Smooth muscle cell (in vitro differentiated cells): Measurements from ENCODE around the gene NCOA1. TPM values are rescaled to one million over a fixed set of nuclear protein-coding genes. Genes with fewer than 3 reads are reported as not detected.

Source experiments
- DNase-seq: peaks from one replicate; lab custom pipeline; 2025; ENCODE audit not compliant: unreplicated experiment; lab: John Stamatoyannopoulos, UW
- H2AFZ ChIP-seq: fragments of 200-600 bp; sonication (generic); 2 replicates; pipeline ENCODE4 v1.6.0; 2016; ENCODE audit warnings: antibody characterized with exemption, low read depth, mild to moderate bottlenecking
- H3F3A ChIP-seq: fragments of 200-600 bp; sonication (generic); 2 replicates; pipeline ENCODE4 v1.6.0; 2017; ENCODE audit warnings: antibody characterized with exemption, low read depth
- H3K27ac ChIP-seq: fragments of 200-600 bp; sonication (generic); 2 replicates; pipeline ENCODE4 v1.5.1; 2016; ENCODE audit warnings: low read depth, mild to moderate bottlenecking
- H3K27me3 ChIP-seq: fragments of 200-600 bp; sonication (generic); 2 replicates; pipeline ENCODE4 v1.6.1; 2016; ENCODE audit warnings: low read depth, mild to moderate bottlenecking
- H3K36me3 ChIP-seq: fragments of 200-600 bp; sonication (generic); 2 replicates; pipeline ENCODE4 v1.5.1; 2016; ENCODE audit warnings: low read depth
- H3K4me1 ChIP-seq: fragments of 200-600 bp; sonication (generic); 2 replicates; pipeline ENCODE4 v1.5.1; 2016; ENCODE audit warnings: low read depth
- H3K4me2 ChIP-seq: fragments of 200-600 bp; sonication (generic); 2 replicates; pipeline ENCODE4 v1.6.0; 2016; ENCODE audit warnings: mild to moderate bottlenecking
- H3K4me3 ChIP-seq: fragments of 200-600 bp; sonication (generic); 2 replicates; pipeline ENCODE4 v1.5.1; 2016; ENCODE audit warnings: mild to moderate bottlenecking
- H3K79me2 ChIP-seq: fragments of 200-600 bp; sonication (generic); 2 replicates; pipeline ENCODE4 v1.6.0; 2016; ENCODE audit warnings: low read depth, mild to moderate bottlenecking
- H3K9ac ChIP-seq: fragments of 200-600 bp; sonication (generic); 2 replicates; pipeline ENCODE4 v1.6.0; 2016; ENCODE audit warnings: low read depth
- H3K9me3 ChIP-seq: fragments of 200-600 bp; sonication (generic); replicated peaks from 2 replicates; pipeline ENCODE4 v1.5.1; 2016; ENCODE audit warnings: low read depth
- H4K20me1 ChIP-seq: fragments of 200-600 bp; sonication (generic); 2 replicates; pipeline ENCODE4 v1.6.0; 2016; ENCODE audit warnings: low read depth
- CTCF ChIP-seq: fragments of 200-600 bp; sonication (generic); IDR thresholded peaks from 2 replicates; pipeline ENCODE4 v1.5.1; 2017; ENCODE audit warnings: borderline replicate concordance, mild to moderate bottlenecking, antibody characterized with exemption; ENCODE audit not compliant: insufficient read depth, poor library complexity, severe bottlenecking
- WGBS: methylation state at CpG from one replicate; pipeline ENCODE4 v1.1.7; 2016; ENCODE audit warnings: low lambda C conversion rate; 5-methylcytosine and 5-hydroxymethylcytosine counted together
- polyA plus RNA-seq: library from polyadenylated mRNA; unstranded; fragments of >200 nt; fragmentation: Nextera tagmentation; extraction: Ambion mirVana; gene quantifications from 2 replicates; pipeline ENCODE4 v1.2.1, GENCODE V29; 2016
- total RNA-seq: library from RNA; depleted of rRNA; stranded (reverse); fragments of >200 nt; gene quantifications from 2 replicates; pipeline ENCODE4 v1.2.3, GENCODE V29; 2014

The NCOA1 gene
- total and polyA plus RNA-seq, 2 experiments from 2014 or later = 8.5 to 21.0 TPM

- Histone ChIP-seq H4K20me1 (no peaks in the 10 kb centered on the region), H3K36me3 (peaks cover 7% of the 10 kb centered on the region), H3K9me3 (no peaks in the 10 kb centered on the region), H3F3A (no peaks in the 10 kb centered on the region), H3K4me2 (no peak overlapping the region), H3K27ac (no peak overlapping the region), H3K9ac (no peak overlapping the region), H3K79me2 (no peaks in the 10 kb centered on the region), H3K27me3 (no peaks in the 10 kb centered on the region), H3K4me3 (no peak overlapping the region), H3K4me1 (no peaks in the 10 kb centered on the region), H2AFZ (no peak overlapping the region)
- no peak for DNase-seq
- no peak for TF ChIP-seq CTCF
- WGBS = 96% methylated on average over 5 of the region's 5 CpGs
Observed at GRCh38 chr2:24680196-24680595, 189.1 kb downstream of the NCOA1 start.

GRCh38 chr2:24682304-24682703, 191.2 kb downstream of the NCOA1 start:
- Histone ChIP-seq H3K79me2 (no peaks in the 10 kb centered on the region), H3F3A (no peaks in the 10 kb centered on the region), H3K27me3 (no peaks in the 10 kb centered on the region), H3K4me2 (no peak overlapping the region), H2AFZ (no peak overlapping the region), H3K4me1 (no peaks in the 10 kb centered on the region), H4K20me1 (no peaks in the 10 kb centered on the region), H3K36me3 (peaks cover 7% of the 10 kb centered on the region), H3K27ac (no peak overlapping the region), H3K9me3 (no peaks in the 10 kb centered on the region), H3K4me3 (no peak overlapping the region), H3K9ac (no peak overlapping the region)
- DNase-seq = no peak
- 85% methylated on average over 7 of the region's 7 CpGs for WGBS
- no peak for TF ChIP-seq CTCF

GRCh38 chr2:24683408-24683807, 192.4 kb downstream of the NCOA1 start:
- Histone ChIP-seq H3K4me1 (no peaks in the 10 kb centered on the region), H3K4me3 (no peak overlapping the region), H2AFZ (no peak overlapping the region), H3K27ac (no peak overlapping the region), H3K36me3 (peaks cover 7% of the 10 kb centered on the region), H3K9me3 (no peaks in the 10 kb centered on the region), H3F3A (no peaks in the 10 kb centered on the region), H3K9ac (no peak overlapping the region), H4K20me1 (no peaks in the 10 kb centered on the region), H3K4me2 (no peak overlapping the region), H3K79me2 (no peaks in the 10 kb centered on the region), H3K27me3 (no peaks in the 10 kb centered on the region)
- WGBS = 95% methylated on average over 1 of the region's 1 CpG
- TF ChIP-seq CTCF = no peak
- no peak for DNase-seq

- no peaks in the 10 kb centered on the region for H3K4me1 ChIP-seq
- TF ChIP-seq CTCF = no peak
- 92% methylated on average over 4 of the region's 4 CpGs for WGBS
- H2AFZ ChIP-seq = no peak overlapping the region
- H4K20me1 ChIP-seq = no peaks in the 10 kb centered on the region
- no peaks in the 10 kb centered on the region for H3F3A ChIP-seq
- H3K4me3 ChIP-seq = no peak overlapping the region
- H3K4me2 ChIP-seq = no peak overlapping the region
- H3K27ac ChIP-seq = no peak overlapping the region
- no peaks in the 10 kb centered on the region for H3K36me3 ChIP-seq
- H3K79me2 ChIP-seq = no peaks in the 10 kb centered on the region
- DNase-seq = no peak
- H3K9me3 ChIP-seq = no peaks in the 10 kb centered on the region
- no peak overlapping the region for H3K9ac ChIP-seq
- H3K27me3 ChIP-seq = no peaks in the 10 kb centered on the region
Observed at GRCh38 chr2:24690524-24690923, 199.5 kb downstream of the NCOA1 start.
